ENCODE results near the gene OGN.

The OGN gene

DNA sequence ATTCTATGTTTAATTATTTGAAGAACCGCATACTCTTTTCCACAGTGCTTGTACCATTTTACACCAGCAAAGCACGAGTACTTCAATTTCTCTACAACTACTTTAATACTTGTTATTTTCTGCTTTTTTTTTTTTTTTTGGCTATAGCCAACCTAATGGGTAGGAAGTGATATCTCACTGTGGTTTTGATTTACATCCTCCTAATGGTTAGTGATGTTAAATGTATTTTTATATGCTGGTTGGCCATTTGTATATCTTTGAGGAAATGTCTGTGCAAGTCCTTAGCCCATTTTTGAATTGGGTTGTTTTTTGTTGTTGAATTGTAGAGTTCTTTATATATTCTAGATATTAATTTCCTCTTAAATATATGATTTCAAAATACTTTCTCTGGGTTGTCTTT, 22.6 kb downstream of the OGN start:
- H3K4me3 ChIP-seq (ENCODE audit: low read length): no peak overlapping the region
- H3F3A ChIP-seq (ENCODE audit: control insufficient read depth, insufficient read depth): no peaks in the 10 kb centered on the region
- no peaks in the 10 kb centered on the region for H3K9me3 ChIP-seq (ENCODE audit: control insufficient read depth, insufficient read depth, low read length)
- no peak for TF ChIP-seq EZH2phosphoT487 (IDR thresholded peaks at IDR 0.05; ENCODE audit: borderline replicate concordance, low read length)
- no peak for TF ChIP-seq CTCF (IDR thresholded peaks at IDR 0.05; ENCODE audit: low read depth, low read length, poor library complexity, severe bottlenecking)
- H3K4me1 ChIP-seq (ENCODE audit: control insufficient read depth, low read length): no peaks in the 10 kb centered on the region
- 0 out of 2 replicates have a peak, but pooled peaks cover 5% of the 10 kb centered on the region for H3K36me3 ChIP-seq (ENCODE audit: control insufficient read depth, low read length)
- H3K27ac ChIP-seq (ENCODE audit: low read depth, low read length): no peak overlapping the region
- H3K4me2 ChIP-seq (ENCODE audit: low read length): no peak overlapping the region
- H3K27me3 ChIP-seq (ENCODE audit: control insufficient read depth, low read length): no peaks in the 10 kb centered on the region
- H3K79me2 ChIP-seq (ENCODE audit: control insufficient read depth, low read length): no peaks in the 10 kb centered on the region
- peaks cover 7% of the 10 kb centered on the region; the same call in 1 of the 2 replicates for H4K20me1 ChIP-seq (ENCODE audit: control insufficient read depth, insufficient read depth, low read depth, low read length)
- no peaks in the 10 kb centered on the region for H3K9me2 ChIP-seq (replicated peaks; ENCODE audit: control insufficient read depth, low read length)

- Histone ChIP-seq H3K4me3 (ENCODE audit: low read length) (no peak overlapping the region), H4K20me1 (ENCODE audit: control insufficient read depth, insufficient read depth, low read depth, low read length) (peaks cover 7% of the 10 kb centered on the region; the same call in 1 of the 2 replicates), H3K4me2 (ENCODE audit: low read length) (no peak overlapping the region), H3F3A (ENCODE audit: control insufficient read depth, insufficient read depth) (no peaks in the 10 kb centered on the region), H3K4me1 (ENCODE audit: control insufficient read depth, low read length) (no peaks in the 10 kb centered on the region), H3K27ac (ENCODE audit: low read depth, low read length) (no peak overlapping the region), H3K79me2 (ENCODE audit: control insufficient read depth, low read length) (no peaks in the 10 kb centered on the region), H3K27me3 (ENCODE audit: control insufficient read depth, low read length) (no peaks in the 10 kb centered on the region), H3K9me3 (ENCODE audit: control insufficient read depth, insufficient read depth, low read length) (no peaks in the 10 kb centered on the region), H3K36me3 (ENCODE audit: control insufficient read depth, low read length) (peaks cover 4% of the 10 kb centered on the region; the same call in 1 of the 2 replicates), H3K9me2 (replicated peaks; ENCODE audit: control insufficient read depth, low read length) (no peaks in the 10 kb centered on the region)
- TF ChIP-seq CTCF (IDR thresholded peaks at IDR 0.05; ENCODE audit: low read depth, low read length, poor library complexity, severe bottlenecking) (no peak), EZH2phosphoT487 (IDR thresholded peaks at IDR 0.05; ENCODE audit: borderline replicate concordance, low read length) (no peak)
Observed at GRCh38 chr9:92380603-92381002, 23.8 kb downstream of the OGN start.

- Histone ChIP-seq H3K27me3 (ENCODE audit: control insufficient read depth, low read length) (no peaks in the 10 kb centered on the region), H3K36me3 (ENCODE audit: control insufficient read depth, low read length) (peaks cover 2% of the 10 kb centered on the region; the same call in 1 of the 2 replicates), H3K9me2 (replicated peaks; ENCODE audit: control insufficient read depth, low read length) (no peaks in the 10 kb centered on the region), H3K4me1 (ENCODE audit: control insufficient read depth, low read length) (no peaks in the 10 kb centered on the region), H4K20me1 (ENCODE audit: control insufficient read depth, insufficient read depth, low read depth, low read length) (peaks cover 7% of the 10 kb centered on the region; the same call in 1 of the 2 replicates), H3K27ac (ENCODE audit: low read depth, low read length) (no peak overlapping the region), H3K79me2 (ENCODE audit: control insufficient read depth, low read length) (no peaks in the 10 kb centered on the region), H3K4me3 (ENCODE audit: low read length) (no peak overlapping the region), H3F3A (ENCODE audit: control insufficient read depth, insufficient read depth) (no peaks in the 10 kb centered on the region), H3K4me2 (ENCODE audit: low read length) (no peak overlapping the region), H3K9me3 (ENCODE audit: control insufficient read depth, insufficient read depth, low read length) (no peaks in the 10 kb centered on the region)
- TF ChIP-seq EZH2phosphoT487 (IDR thresholded peaks at IDR 0.05; ENCODE audit: borderline replicate concordance, low read length): no peak
Observed at GRCh38 chr9:92378865-92379560, 25.4 kb downstream of the OGN start.

GRCh38 chr9:92377876-92378275, 26.5 kb downstream of the OGN start:
- H3K27ac ChIP-seq (ENCODE audit: low read depth, low read length): no peak overlapping the region
- no peaks in the 10 kb centered on the region for H3K27me3 ChIP-seq (ENCODE audit: control insufficient read depth, low read length)
- no peak overlapping the region for H3K4me3 ChIP-seq (ENCODE audit: low read length)
- H3K4me2 ChIP-seq (ENCODE audit: low read length): no peak overlapping the region
- H3K9me2 ChIP-seq (replicated peaks; ENCODE audit: control insufficient read depth, low read length): no peaks in the 10 kb centered on the region
- peaks cover 2% of the 10 kb centered on the region; the same call in 1 of the 2 replicates for H3K36me3 ChIP-seq (ENCODE audit: control insufficient read depth, low read length)
- no peaks in the 10 kb centered on the region for H3K4me1 ChIP-seq (ENCODE audit: control insufficient read depth, low read length)
- peaks cover 3% of the 10 kb centered on the region for H3K79me2 ChIP-seq (ENCODE audit: control insufficient read depth, low read length)
- H4K20me1 ChIP-seq (ENCODE audit: control insufficient read depth, insufficient read depth, low read depth, low read length): peaks cover 7% of the 10 kb centered on the region; the same call in 1 of the 2 replicates
- no peaks in the 10 kb centered on the region for H3F3A ChIP-seq (ENCODE audit: control insufficient read depth, insufficient read depth)
- no peak for TF ChIP-seq EZH2phosphoT487 (IDR thresholded peaks at IDR 0.05; ENCODE audit: borderline replicate concordance, low read length)
- TF ChIP-seq CTCF (IDR thresholded peaks at IDR 0.05; ENCODE audit: low read depth, low read length, poor library complexity, severe bottlenecking): no peak
- no peaks in the 10 kb centered on the region; the same call in 1 of the 2 replicates for H3K9me3 ChIP-seq (ENCODE audit: control insufficient read depth, insufficient read depth, low read length)

All from DOHH2 (cell line).